Measurements from ENCODE around the gene CRIM1.

GRCh38 chr2:36383726-36384125, 28.1 kb downstream of the CRIM1 start:
- TF ChIP-seq PPARA (CRISPR knock-in tag; IDR thresholded peaks at IDR 0.05; ENCODE audit: borderline replicate concordance), result no peak
- TF ChIP-seq, protein P1, sequence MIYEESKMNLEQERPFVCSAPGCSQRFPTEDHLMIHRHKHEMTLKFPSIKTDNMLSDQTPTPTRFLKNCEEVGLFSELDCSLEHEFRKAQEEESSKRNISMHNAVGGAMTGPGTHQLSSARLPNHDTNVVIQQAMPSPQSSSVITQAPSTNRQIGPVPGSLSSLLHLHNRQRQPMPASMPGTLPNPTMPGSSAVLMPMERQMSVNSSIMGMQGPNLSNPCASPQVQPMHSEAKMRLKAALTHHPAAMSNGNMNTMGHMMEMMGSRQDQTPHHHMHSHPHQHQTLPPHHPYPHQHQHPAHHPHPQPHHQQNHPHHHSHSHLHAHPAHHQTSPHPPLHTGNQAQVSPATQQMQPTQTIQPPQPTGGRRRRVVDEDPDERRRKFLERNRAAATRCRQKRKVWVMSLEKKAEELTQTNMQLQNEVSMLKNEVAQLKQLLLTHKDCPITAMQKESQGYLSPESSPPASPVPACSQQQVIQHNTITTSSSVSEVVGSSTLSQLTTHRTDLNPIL (CRISPR knock-in tag; IDR thresholded peaks at IDR 0.05; ENCODE audit: low read depth), result no peak
- TF ChIP-seq RARB (CRISPR knock-in tag; IDR thresholded peaks at IDR 0.05), result no peak
- no peak for TF ChIP-seq ZFP3 (CRISPR knock-in tag; IDR thresholded peaks at IDR 0.05)
- no peak for TF ChIP-seq ZNF8 (CRISPR knock-in tag; IDR thresholded peaks at IDR 0.05)
- TF ChIP-seq ZNF70 (CRISPR knock-in tag; IDR thresholded peaks at IDR 0.05), result no peak
- no peak for TF ChIP-seq ESRRG (CRISPR knock-in tag; IDR thresholded peaks at IDR 0.05)
- no peak for TF ChIP-seq ZFP30 (CRISPR knock-in tag; IDR thresholded peaks at IDR 0.05)
